Omental fat pad (tissue), 4 donors: ENCODE measurements around the gene CEP95. TPM values are rescaled to one million over a fixed set of nuclear protein-coding genes. Genes with fewer than 3 reads are reported as not detected.
"Not testable (repeated sequence)": the region's sequence is repeated elsewhere in the genome, so short reads cannot be mapped to it uniquely, and the experiment has no call there.

Experiments
- ATAC-seq: fragments of 150-250 bp; one replicate; pipeline ENCODE4 v1.9.1; 2016; ENCODE audit warnings: mild to moderate bottlenecking, moderate library complexity; ENCODE audit not compliant: low FRiP score
- DNase-seq: peaks from one replicate; pipeline ENCODE4 v3.0.0-alpha.2; 2019; ENCODE audit warnings: low spot score
- total RNA-seq, 4 donors: library from RNA; depleted of rRNA; stranded (reverse); fragments of >200 nt; gene quantifications; one replicate each; pipeline ENCODE4 v1.1.0, GENCODE V29; 2016
- TF ChIP-seq, protein P1 (sequence below), 3 donors: fragments of 450-650 bp; IDR thresholded peaks; one replicate each; pipeline ENCODE4 v1.5.1; 2016 to 2017; ENCODE audit warnings: antibody characterized with exemption in 3 of 3, mild to moderate bottlenecking in 3 of 3, moderate library complexity in 2 of 3

CEP95 gene
- total RNA-seq, 4 donors from 2014 or later = 30.4 to 60.5 (median 41.3) TPM

DNA sequence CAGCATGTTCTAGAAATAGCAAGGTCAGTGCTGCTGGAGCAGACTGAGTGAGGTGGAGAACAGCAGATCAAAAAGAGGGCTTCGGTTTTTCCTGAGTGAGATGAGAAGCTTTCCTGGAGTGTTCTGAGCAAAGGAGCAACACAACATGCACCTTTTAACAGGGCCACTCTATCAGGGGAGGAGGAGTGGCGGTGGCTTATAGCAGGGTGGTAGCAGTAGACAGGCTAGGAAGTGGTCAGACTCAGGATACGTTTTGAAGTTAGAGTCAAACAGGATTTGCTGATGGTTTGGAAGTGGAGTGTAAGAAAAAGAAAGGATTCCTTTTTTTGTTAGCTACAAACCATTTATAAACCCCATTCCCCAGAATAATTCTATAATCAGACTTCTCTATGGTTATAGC is 22.4 kb upstream of the CEP95 start:
- TF ChIP-seq, protein P1, sequence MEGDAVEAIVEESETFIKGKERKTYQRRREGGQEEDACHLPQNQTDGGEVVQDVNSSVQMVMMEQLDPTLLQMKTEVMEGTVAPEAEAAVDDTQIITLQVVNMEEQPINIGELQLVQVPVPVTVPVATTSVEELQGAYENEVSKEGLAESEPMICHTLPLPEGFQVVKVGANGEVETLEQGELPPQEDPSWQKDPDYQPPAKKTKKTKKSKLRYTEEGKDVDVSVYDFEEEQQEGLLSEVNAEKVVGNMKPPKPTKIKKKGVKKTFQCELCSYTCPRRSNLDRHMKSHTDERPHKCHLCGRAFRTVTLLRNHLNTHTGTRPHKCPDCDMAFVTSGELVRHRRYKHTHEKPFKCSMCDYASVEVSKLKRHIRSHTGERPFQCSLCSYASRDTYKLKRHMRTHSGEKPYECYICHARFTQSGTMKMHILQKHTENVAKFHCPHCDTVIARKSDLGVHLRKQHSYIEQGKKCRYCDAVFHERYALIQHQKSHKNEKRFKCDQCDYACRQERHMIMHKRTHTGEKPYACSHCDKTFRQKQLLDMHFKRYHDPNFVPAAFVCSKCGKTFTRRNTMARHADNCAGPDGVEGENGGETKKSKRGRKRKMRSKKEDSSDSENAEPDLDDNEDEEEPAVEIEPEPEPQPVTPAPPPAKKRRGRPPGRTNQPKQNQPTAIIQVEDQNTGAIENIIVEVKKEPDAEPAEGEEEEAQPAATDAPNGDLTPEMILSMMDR (IDR thresholded peaks at IDR 0.05) = no peak
- DNase-seq = no peak
- ATAC-seq = no peak

- TF ChIP-seq, protein P1 (IDR thresholded peaks at IDR 0.05) = no peak
- ATAC-seq (no peak), DNase-seq (no peak)
These were observed 18.5 kb upstream of the CEP95 start for GRCh38 chr17:64488301-64488700.

DNA sequence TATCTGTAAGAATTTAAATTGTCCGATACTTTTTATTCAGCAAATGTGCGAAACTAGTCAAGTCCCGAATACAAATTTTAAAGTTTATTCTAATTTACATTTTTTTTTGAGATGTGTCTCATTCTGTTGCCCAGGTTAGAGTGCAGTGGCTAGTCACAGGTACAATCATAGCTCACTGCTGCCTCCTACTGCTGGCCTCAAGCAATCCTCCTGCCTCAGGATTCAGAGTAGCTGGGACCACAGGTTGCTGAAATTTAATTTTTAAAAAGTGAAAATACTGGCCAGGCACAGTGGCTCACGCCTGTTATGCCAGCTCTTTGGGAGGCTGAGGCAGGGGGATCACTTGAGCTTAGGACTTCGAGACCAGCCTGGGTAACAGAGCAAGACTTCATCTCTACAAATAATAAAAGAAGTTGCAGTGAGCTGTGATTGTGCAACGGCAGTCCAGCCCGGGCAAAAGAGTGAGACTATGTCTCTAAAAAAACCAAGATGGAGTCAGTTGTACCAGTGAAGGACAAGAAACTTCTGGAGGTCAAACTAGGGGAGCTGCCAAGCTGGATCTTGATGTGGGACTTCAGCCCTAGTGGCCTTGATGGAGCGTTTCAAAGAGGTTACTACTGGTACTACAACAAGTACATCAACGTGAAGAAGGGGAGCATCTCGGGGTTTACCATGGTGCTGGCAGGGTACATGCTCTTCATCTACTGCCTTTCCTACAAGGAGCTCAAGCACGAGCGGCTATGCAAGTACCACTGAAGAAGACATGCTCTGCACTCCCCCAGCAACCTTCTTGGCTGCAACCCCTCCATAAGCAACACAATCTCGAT is 15.5 kb upstream of the CEP95 start:
- DNase-seq (no peak), ATAC-seq (peak; percentile 59)
- TF ChIP-seq, protein P1 (IDR thresholded peaks at IDR 0.05) = no peak

DNA sequence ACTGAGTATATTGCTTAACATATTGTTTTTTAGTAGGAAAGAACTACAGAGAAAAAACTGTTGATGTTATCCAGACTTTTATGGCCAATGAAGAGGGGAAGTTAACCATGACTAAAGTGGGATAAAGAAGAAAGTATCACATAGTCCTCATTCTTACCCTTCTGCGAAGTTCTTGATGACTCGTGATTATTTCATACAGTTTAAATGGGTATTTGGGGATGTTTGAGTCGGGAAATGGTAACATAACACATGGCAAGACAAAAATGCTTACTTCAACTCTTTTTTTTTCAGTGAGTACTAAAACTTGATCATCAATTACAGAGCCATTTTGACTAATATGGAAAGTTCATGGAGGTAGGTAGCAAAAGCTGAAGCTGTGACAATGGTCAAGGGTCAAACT is 14.8 kb upstream of the CEP95 start:
- no peak for ATAC-seq
- DNase-seq = no peak

DNA sequence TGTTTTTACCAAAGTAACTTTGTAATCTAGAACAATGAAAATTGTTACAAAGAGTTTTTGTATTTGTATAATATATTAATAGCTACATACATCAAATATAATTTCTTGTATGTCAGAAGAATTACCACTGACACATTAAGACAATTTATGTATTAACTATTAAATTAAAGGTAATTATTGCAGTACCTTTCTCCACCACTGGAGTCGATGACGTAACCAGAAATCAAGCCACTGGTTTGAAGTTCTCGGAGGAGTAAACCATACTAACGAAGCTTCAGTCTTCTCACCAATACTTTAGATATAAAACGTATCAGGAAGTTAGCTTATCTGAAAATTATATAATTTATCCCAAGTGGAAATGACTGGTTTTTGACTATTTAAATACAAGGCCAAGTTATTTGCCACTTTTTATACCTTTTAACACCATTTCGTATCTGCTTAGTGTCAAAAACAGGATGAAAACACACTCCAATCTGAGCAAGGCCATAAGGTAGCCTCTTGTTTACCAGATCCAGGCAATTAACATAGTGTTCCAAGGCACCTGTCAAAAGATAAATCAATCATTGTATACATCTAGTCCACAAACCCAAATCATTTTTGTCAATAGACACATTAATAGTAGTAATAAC is 14.2 kb upstream of the CEP95 start:
- ATAC-seq (no peak), DNase-seq (no peak)
- TF ChIP-seq, protein P1 (IDR thresholded peaks at IDR 0.05) = no peak

More for the DNA sequence above, 14.8 kb upstream of the CEP95 start:
- TF ChIP-seq, protein P1 (IDR thresholded peaks at IDR 0.05) = no peak

GRCh38 chr17:64494121-64494520 is 12.7 kb upstream of the CEP95 start:
- ATAC-seq = no peak
- TF ChIP-seq, protein P1 (IDR thresholded peaks at IDR 0.05) = no peak
- DNase-seq = no peak

DNA sequence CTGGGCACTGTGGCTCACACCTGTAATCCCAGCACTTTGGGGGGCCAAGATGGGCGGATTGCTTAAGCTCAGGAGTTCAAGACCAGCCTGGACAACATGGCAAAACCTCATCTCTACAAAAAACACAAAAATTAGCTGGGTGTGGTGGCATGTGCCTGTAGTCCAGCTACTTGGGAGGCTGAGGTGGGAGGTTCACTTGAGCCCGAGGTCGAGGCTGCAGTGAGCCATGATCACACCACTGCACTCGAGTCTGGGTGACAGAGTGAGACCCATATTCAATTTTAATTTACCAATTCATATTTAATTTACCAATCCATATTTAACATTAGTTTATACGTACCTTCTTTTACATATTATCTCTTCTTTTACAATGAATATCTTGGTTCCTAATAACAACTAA is 11.5 kb upstream of the CEP95 start:
- not testable (repeated sequence) for ATAC-seq, DNase-seq
